SK-N-SH treated with all-trans-retinoic acid at 6 μM for 48 hours (cell line): ENCODE results near the gene CLTC.

ENCODE experiments used
- PATZ1 ChIP-seq: fragments of 250-450 bp; sonication (Bioruptor Pico); IDR thresholded peaks from 2 replicates; pipeline ENCODE4 v1.8.0; 2020; ENCODE audit warnings: mild to moderate bottlenecking, moderate library complexity, borderline replicate concordance
- PPARA ChIP-seq: fragments of 250-450 bp; sonication (Bioruptor Pico); IDR thresholded peaks from 2 replicates; pipeline ENCODE4 v1.5.0; 2020; ENCODE audit warnings: mild to moderate bottlenecking, borderline replicate concordance
- TCF4 ChIP-seq: fragments of 250-450 bp; sonication (Bioruptor Pico); IDR thresholded peaks from 2 replicates; pipeline ENCODE4 v1.8.0; 2021; ENCODE audit warnings: mild to moderate bottlenecking, moderate library complexity, borderline replicate concordance
- ZFP3 ChIP-seq: fragments of 250-450 bp; sonication (Bioruptor Pico); IDR thresholded peaks from 2 replicates; pipeline ENCODE4 v1.5.0; 2020; ENCODE audit warnings: mild to moderate bottlenecking, moderate library complexity
- ZNF565 ChIP-seq: fragments of 450-650 bp; formaldehyde crosslinking; conservative IDR thresholded peaks from 2 replicates; pipeline ENCODE4 v1.5.0; 2020; ENCODE audit warnings: low read depth, mild to moderate bottlenecking, moderate library complexity

GRCh38 chr17:59719526-59719925 lies 99.8 kb downstream of the CLTC start:
- no peak for TF ChIP-seq ZFP3
- no peak for TF ChIP-seq PATZ1 (CRISPR knock-in tag)
- TF ChIP-seq TCF4, result no peak
- no peak for TF ChIP-seq PPARA (CRISPR knock-in tag)
- no peak for TF ChIP-seq ZNF565 (CRISPR knock-in tag)
